Ammon's horn (tissue), 1 donor: ENCODE data around the gene KLHL30.

ENCODE experiments used
- DNase-seq: peaks from one replicate; pipeline ENCODE4 v3.0.0-alpha.2; 2016; ENCODE audit warnings: low spot score

KLHL30 gene

DNA sequence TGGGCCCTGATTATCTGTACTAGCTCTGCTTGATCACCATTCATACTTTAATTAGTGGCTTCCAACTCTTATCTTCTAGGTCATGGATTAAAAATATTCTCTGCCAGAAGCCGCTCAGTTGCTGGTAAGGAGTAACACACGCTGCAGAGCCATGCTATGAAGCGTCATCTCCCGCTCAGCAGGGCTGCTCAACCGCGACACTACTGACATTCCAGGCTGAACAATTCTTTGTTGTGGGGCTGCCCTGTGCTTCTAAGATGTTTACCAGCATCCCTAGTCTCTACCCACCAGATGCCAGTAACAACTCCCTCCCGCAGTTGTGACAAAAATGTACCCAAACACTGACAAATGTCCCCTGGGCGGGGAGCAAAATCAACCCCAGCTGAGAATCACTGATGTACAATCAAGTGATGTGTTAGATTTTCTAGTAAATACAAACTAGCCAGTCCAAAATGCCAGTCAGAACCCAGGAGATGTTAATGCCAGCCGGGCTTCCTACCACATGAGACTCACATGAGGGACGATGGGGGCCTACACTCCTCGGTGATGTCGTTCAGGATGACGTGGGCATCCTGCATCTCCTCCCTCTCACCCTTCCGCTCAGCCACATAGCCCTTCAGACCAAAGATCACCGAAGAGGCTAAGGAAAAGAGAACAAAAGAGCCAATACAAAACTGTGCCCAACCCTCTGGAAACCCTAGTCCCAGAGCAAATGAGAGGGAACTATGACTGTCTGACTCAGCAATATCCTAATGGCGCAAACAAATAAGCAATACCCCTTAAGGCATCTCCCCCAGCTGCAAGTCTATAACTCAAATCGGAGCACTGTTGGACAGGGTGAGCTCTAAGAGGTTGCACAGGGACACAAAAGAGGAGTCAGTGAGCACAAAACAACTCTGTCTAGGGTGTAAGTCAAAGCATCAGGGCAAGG, 49.4 kb downstream of the KLHL30 start:
- peak; percentile 69 for DNase-seq

DNA sequence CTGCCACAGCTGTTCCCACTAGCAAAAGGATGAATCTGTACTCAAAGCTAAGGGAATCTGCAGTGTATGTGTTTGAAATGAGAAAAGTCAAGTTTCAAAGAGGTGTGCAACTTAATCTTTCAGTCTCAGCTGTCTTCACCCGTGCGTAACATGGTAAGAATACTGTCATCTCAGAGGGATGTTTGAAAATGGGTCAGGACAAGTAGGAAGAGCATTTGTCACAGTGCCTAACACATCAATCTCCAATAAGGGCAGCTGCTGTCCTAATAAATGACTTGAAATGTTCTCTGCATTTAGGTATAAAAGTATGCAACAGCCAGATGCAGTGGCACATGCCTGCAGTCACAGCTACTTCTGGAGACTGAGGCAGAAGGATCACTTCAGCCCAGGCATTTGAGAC, 52.0 kb downstream of the KLHL30 start:
- no peak for DNase-seq
